GM12874 (cell line): Measurements from ENCODE around the gene NCK2.

Experiments
- TF ChIP-seq, protein P1 (sequence below): IDR thresholded peaks from 2 replicates; pipeline ENCODE4 v1.5.1; 2011; ENCODE audit warnings: low read depth, mild to moderate bottlenecking, control low read depth, low read length, moderate library complexity; ENCODE audit not compliant: insufficient read depth

NCK2 gene

DNA sequence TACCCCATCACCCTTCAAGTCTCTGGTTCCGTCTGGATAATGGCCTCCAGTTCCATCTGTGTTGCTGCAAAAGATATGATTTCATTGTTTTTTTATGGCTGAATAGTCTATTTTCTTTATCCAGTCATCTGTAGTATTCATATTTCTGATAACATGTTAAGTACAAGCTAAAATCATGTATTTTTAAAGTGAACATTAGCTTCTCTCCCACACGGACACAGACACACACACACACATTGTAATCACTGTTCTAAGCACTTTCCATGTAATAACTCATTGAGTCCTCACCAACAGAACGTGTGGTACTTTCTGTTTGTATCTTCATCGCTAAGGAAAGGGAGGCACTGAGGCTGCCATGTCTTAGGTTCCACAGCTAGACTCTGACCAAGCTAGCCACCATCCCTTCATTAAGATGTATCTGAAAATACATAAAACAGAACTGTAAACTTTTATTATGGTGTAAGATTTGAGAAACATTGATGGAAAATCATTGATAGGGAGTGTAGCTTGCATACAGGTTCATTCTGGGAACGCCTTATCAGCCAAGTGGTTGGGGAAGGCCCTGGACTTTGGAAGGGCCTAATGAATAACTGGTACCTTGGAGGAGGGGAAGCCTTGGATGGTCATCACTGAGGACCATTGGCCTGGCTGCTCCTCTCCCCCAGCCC lies 8.1 kb downstream of the NCK2 start:
- TF ChIP-seq, protein P1, sequence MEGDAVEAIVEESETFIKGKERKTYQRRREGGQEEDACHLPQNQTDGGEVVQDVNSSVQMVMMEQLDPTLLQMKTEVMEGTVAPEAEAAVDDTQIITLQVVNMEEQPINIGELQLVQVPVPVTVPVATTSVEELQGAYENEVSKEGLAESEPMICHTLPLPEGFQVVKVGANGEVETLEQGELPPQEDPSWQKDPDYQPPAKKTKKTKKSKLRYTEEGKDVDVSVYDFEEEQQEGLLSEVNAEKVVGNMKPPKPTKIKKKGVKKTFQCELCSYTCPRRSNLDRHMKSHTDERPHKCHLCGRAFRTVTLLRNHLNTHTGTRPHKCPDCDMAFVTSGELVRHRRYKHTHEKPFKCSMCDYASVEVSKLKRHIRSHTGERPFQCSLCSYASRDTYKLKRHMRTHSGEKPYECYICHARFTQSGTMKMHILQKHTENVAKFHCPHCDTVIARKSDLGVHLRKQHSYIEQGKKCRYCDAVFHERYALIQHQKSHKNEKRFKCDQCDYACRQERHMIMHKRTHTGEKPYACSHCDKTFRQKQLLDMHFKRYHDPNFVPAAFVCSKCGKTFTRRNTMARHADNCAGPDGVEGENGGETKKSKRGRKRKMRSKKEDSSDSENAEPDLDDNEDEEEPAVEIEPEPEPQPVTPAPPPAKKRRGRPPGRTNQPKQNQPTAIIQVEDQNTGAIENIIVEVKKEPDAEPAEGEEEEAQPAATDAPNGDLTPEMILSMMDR, result no peak

DNA sequence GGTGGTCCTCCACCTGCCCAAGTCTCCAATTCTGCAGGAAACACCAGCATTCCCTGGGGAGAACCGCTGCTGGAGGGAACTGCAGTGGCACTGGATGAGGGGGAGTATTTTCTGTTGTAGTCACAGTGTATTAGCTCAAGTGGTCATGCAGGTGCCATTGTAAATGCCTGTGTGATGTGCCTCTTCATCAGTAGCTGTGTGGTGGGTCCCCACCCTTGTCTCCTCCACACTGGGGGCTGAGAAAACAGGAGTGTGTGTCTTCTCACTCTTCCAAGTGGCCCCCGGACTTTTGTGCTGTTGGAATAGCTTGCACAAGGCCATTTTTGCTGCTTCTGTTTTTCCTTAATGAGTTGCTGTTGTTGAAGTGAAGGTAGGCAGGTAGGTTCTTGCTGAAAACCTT lies 8.7 kb downstream of the NCK2 start:
- TF ChIP-seq, protein P1, result no peak

DNA sequence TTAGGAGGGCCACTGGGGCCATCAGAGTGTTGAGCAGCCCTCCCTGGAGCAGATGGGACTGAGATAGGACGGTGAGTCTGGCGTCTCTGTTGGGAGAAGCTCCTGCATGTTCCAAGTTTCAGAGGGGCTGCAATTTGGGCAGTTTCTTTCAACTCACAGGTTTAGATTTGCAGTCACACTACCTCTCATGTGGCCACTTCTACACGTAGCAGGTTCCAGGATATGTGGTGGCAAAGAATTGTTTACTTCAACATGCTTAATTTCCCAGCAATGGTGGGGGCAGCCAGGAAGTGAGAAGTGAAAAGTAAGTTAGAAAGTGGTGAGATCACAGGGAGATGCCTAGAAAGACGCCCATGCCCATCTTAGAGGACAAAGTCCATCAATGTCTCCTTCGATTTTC lies 9.3 kb downstream of the NCK2 start:
- TF ChIP-seq, protein P1, result no peak

DNA sequence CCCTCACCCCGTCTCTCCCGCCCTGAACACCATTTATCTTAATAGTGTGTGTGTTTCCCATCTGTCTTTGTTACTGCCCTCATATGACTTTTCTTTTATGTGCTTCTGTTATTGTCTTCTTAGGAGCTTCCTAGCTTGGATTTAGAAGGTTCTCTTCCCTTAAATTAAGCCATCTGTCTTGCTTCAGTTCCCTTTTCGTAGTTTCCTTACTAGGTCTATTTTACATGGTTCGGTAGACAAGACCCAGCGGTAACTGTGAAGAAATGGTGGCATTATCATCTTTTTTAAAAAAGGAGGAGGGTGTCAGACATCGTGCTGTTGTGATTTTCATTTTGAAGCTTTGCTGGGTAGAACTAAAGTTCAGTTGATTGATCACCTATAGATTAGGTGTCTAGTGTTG lies 10.3 kb downstream of the NCK2 start:
- TF ChIP-seq, protein P1, result no peak

DNA sequence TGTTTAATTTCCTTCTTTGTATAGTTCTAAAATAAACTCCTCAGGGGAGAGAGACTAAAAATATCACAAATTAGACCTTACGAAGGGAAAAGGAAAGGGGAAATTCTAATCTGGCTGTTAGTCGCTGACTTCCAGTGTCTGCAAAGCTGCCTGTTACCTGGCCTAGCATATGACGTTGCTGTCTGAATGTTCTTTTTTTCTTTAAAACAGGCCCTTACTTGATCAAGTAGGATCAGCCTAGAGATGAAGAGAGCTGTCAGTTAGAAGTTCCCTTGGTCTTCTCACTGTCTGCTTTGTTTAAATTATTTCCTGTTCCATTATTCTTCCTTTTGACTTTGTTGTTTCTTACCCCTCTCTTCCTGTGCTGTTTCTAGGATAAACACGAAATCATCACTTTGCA lies 11.2 kb downstream of the NCK2 start:
- TF ChIP-seq, protein P1, result no peak

DNA sequence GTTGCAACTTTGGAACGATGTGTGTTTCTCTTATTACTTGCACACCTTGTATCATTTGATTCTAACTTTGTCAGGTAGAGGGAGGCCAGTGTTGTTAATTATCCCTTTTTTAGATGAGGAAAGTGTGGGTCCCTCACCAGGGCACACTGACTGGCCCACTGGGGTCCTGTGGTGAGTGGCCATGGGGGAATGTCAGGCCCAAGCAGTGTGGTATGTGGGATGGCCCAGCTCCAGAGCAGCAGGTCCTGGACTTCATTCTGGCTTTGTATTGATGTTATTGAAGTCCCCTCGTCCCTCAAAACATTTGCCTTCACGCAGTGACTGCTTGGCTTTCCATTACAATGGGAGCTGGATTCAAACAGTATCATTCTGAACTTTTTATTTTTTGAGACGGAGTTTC lies 11.7 kb downstream of the NCK2 start:
- TF ChIP-seq, protein P1, result no peak

DNA sequence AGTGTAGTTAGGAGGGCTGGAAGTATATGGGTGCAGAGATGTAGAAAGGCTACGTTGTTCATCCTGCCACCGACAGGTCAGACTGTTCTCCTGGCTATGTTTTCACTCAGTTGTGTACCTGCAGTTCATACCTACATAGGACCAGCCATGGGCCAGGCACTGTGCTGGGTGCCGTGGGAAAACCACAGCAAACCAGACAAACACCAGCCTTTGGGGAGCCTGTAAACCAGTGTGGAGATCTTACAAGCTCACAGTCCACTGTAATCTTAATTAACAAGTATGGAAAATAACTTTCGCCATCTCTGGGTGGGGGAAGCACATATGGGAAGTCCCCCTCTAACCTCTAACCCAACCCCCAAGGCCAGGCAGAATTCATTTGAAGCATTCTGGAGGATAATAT lies 12.7 kb downstream of the NCK2 start:
- TF ChIP-seq, protein P1, result no peak
